DMS79 treated with DMSO at 0.1 percent for 48 hours (cell line): Measurements from ENCODE around the gene F10.

Experiments
- DNase-seq: peaks from one replicate; lab custom pipeline; 2025; lab: John Stamatoyannopoulos, UW

The F10 gene

DNA sequence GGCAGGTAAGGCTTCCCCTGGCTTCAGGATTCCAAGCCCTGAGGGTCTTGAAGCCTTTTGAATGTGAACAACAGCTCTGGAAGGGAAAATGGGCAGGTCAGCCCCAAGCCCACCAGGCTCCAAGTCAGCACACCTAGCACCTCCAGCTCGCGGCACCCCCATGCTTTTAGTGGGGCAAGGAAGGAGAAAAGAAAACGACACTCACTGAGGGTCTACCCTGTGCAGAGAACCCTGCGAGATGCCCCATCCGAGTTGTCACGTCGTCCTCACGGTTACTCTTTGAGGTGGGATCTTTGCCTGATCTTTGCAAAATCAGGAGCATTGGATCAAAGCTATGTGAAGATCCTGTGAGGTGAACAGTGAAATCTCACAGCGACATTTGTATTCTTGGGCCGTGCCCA, 5.7 kb upstream of the F10 start:
- no peak for DNase-seq

DNA sequence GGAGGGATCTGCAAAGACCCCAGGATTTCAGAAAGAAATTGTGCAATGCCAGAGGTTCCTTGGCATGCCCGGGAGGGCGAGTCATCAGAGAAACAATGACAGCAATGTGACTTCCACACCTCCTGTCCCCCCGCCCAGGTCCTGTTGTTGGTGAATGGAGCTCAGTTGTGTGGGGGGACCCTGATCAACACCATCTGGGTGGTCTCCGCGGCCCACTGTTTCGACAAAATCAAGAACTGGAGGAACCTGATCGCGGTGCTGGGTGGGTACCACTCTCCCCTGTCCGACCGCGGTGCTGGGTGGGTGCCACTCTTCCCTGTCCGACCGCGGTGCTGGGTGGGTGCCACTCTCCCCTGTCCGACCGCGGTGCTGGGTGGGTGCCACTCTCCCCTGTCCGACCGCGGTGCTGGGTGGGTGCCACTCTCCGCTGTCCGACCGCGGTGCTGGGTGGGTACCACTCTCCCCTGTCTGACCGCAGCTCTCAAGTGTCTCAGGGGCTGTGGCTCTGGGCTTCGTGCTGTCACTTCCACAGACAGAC, 5.2 kb upstream of the F10 start:
- no peak for DNase-seq

DNA sequence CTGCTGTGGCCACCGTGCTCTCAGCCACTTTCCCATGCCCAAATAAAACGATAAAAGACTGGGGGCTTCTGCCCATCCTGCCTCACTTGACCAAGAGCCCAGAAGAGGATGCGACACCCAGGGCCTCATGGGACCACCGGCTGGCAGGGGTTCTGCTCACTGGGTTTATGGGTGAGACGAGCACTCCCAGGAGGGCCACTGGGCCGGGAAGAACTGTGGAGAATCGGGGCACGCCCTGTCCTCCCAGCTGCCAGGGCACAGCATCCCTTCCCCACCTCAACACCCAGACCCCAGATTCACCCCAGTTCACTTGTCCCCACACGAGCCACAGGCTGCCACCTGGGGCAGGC, 4.7 kb upstream of the F10 start:
- DNase-seq, result no peak

DNA sequence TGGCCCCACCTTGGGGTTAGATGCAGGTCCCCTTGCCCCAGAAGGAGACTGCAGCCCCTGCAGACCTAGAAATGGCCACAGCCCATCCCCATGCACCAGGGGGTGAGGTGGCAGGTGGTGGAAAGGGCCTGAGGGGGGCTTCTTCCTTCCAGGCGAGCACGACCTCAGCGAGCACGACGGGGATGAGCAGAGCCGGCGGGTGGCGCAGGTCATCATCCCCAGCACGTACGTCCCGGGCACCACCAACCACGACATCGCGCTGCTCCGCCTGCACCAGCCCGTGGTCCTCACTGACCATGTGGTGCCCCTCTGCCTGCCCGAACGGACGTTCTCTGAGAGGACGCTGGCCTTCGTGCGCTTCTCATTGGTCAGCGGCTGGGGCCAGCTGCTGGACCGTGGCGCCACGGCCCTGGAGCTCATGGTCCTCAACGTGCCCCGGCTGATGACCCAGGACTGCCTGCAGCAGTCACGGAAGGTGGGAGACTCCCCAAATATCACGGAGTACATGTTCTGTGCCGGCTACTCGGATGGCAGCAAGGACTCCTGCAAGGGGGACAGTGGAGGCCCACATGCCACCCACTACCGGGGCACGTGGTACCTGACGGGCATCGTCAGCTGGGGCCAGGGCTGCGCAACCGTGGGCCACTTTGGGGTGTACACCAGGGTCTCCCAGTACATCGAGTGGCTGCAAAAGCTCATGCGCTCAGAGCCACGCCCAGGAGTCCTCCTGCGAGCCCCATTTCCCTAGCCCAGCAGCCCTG, 4.2 kb upstream of the F10 start:
- DNase-seq, result no peak

DNA sequence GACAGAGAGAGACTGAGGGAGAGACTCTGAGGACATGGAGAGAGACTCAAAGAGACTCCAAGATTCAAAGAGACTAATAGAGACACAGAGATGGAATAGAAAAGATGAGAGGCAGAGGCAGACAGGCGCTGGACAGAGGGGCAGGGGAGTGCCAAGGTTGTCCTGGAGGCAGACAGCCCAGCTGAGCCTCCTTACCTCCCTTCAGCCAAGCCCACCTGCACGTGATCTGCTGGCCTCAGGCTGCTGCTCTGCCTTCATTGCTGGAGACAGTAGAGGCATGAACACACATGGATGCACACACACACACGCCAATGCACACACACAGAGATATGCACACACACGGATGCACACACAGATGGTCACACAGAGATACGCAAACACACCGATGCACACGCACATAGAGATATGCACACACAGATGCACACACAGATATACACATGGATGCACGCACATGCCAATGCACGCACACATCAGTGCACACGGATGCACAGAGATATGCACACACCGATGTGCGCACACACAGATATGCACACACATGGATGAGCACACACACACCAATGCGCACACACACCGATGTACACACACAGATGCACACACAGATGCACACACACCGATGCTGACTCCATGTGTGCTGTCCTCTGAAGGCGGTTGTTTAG, 3.3 kb upstream of the F10 start:
- no peak for DNase-seq

GRCh38 chr13:113119822-113120189, 2.8 kb upstream of the F10 start:
- no peak for DNase-seq

- no peak for DNase-seq
These were observed 2.1 kb upstream of the F10 start for GRCh38 chr13:113120300-113121182.

DNA sequence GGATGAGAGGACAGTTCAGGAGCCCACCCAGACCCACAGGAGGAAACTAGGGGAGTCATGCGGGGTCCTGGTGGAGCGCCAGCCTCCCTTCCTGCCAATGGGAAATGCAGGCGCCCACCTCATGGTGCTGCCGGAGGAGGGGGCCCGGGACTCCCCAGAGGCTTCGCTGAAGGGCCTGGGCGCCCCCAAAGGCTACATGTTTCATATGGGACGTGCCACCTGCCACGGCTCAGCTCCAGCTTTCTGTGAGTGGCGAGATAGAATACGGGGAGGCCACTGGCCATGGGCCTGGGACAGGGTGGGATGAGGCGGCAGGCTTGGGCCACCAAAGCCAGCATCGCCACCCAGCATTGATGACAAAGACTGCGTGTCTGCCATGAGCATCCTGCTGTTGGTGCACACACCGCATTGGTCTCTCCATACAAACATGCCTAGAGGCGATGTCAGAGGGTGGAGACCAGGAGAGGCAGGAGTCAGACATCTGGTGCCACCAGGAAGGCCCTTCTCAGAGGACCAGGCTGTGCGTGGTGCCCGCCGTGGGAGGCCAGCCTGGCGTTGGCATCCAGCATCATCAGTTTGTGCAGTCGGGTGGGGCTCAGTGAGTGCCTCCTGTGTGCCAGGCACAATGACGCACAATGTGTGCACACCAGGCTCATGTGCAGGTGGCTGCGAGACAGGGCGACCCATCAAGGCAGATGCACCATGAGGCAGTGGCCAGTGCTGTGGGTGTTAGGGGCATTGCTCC, 1.2 kb upstream of the F10 start:
- DNase-seq, result no peak

DNA sequence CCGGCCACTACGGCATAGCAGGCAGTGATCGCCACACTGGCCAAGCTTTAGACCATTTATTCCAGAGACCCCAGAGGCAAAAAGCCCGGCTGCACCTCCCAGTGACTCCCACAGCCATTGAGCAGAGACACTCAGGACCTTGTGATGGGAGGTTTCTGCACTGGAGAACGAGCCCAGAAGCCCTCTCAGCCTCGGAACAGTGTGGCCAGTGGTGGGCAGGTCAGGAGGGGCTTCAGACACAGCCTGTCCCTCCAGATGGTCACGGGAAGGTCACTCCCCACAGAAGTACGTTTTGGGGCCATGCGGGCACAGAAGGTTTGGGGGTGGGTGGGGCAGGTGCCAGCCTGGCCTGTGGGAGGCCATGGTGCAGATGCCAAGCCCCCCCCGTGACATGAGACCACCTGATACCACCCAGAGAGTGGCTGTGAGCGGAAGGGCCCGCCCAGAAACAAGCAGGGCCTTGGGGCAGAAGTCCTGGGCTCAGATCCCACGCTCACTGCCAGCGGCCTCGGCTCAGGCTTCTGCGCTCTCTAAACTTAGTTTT, 599 bp upstream of the F10 start:
- DNase-seq, result no peak

- DNase-seq, result no peak
These were observed 915 bp downstream of the F10 start for GRCh38 chr13:113123226-113124201.

DNA sequence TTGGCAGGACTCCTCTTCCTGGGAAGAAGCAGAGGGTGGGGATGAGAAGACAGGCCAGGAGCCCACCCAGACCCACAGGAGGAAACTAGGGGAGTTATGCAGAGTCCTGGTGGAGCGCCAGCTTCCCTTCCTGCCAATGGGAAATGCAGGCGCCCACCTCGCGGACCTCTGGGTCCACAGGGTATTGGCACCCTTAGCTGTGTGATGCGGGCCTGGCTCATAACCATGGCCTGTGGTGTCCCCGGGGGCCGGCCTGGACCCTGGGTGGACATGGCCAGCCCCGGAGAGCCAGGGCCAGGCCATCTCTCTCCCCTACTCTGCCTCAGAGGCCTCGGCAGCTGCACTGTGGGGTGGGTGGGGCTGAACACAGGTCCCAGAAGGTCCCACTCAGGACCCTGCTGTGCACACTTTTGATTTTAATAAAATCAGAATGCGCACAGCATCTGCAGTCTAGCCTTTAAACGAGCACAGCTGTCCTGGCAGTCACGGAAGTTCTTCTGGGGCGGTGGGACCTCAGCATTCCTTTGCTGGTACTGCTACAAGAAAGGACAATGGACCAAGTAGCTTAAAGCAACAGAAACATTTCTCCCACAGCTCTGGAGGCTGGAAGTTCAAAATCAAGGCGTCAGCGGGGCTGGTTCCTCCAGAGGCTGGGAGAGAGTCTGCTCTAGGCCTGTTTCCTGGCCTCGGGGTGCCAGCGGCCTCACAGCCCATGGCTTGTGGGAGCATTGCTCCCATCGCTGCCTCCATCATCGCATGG, 1.8 kb downstream of the F10 start:
- no peak for DNase-seq

DNA sequence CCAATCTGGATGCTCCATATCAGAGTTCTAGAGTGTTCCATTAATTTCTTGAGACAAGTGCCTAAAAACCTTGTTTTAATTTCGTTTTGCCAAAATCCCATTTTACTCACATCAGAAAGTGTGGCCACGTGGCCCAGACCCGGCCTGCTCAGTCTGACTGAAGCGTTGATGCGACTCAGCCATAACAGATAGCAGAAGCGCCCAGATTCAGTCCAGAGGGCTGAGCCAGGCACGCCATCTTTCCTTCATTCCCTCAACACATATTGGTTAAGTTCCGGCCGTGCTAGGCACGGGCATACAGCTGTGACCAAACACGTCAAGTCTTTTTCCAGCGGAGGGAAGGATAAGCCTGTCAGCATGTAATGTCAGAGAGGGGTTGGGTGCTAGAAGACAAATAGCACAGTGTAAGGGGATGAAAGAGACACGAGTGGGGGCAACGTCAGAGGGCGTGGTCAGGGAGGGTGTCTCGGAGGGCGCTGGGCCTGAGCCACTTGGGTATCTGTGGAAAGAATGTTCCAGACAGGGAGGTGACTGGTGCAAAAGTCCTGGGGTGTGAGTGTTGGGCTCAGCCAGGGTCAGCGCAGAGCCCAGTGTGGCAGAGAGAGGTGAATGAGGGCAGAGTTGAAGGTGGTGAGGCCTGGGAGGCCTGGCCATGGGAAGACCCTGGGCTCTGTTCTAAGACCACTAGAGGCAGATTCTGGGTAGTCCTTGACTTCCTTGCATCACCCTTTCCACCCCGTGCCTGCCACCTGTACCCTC, 3.1 kb downstream of the F10 start:
- DNase-seq, result no peak

DNA sequence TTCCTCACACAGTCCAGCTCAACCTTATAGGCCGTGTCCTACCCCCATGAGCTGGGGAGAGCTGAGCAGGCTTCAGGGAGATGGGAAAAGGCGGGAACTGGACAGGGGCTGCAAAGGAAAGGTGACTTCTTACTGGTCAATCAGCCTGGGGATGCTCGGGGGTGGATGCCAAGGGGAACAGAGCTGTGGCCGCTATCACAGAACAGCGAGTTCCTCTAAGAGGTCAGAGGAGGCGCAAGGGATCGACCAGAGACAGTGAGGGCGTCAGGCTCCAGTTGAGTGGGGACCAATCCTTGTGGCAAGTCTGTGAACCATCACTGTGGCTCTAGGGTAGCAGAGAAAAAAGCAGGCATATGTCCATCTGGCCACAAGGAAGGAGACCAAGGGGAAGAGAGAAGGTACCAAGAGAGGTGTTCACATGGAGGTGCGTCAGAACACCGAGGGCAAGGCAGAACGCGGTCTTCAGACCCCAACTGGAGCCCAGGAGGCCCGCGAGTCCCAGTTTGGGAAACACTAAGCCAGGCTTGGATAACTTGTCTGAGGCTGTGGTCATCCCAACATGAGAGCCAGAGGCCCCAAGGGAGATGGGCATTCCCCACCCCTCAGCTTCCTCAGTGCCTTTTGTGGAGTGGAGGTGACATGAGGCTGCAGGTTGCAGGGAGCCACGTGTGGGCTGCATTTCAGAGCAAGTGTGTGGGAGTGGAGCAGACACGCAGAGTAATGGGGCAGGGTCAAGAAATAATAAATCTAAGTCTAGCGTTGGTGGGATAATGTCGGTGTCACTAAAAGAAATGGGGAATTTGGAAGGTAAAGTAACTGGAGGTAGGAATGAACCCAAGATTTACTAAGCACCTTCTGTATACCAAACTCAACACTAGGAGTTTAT, 3.9 kb downstream of the F10 start:
- DNase-seq, result no peak

DNA sequence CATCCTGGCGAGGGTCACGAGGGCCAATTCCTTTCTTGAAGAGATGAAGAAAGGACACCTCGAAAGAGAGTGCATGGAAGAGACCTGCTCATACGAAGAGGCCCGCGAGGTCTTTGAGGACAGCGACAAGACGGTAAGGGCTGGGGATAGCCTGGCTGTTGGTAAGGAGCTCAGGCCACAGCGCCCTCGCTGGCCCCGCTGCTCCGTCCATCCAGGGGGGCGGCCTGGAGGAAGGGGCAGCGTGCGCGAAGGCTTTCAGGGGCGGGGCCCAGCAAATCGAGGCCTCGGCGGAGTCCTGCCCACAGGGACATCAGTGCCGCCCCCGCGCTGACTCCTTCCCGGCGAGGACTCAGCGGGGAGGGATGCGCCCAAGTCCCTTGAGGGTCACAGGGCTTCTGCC, 6.9 kb downstream of the F10 start:
- DNase-seq, result no peak

DNA sequence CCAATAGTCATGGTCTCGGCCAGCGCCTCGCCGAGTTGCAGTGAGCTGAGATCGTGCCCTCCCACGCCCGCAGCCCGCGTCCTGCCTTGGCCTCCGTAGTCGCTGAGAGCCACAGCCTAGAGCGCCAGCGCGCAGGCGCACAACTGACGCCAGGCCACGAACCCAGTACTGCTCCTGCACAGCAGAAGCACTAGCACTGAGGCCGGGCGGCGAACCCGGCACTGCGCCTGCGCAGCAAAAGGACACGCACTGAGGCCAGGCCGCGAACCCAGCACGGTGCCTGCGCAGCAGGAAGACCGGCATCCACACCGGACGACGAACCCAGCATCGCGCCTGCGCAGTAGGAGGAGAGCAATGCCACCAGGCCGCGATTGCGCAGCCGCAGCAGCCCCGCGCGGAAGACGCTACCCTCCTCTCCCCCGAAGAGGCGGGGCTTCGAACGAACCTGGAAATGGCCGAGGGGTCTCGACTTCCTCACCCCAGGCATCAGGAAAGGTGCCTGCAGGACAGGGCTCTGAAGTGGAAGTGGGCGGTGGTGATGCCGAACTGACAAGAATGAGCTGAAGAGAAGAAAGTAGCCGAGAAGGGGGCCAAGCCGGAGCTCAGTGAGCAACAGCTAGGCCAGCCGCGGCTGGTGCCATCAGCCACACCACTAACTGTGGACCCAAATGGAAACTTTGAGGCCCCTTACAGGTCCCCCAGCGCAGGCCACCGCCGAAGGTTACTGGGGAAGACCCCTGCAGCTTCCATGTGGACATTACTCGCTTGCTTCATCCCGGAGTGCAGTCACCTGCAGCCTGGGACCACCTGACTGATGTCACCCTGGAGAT, 7.5 kb downstream of the F10 start:
- DNase-seq, result no peak

DNA sequence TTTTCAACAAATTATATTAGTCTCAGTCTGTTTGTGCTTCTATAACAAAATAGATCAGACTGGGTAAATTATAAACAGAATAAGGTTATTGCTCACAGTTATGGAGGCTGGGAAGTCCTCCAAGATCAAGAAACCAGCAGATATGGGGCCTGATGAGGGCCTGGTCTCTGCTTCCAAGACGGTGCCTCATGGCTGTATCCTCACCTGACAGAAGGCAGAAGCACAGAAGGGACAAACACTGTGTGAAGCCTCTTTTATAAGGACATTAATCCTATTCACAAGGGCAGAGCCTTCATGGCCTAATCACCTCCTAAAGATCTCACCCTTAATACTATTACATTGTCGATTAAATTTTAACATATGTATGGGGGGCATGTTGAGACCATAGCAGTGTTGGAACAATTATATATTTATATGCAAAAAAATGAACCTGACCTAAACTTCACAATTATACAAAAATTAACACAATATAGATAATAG, 12.7 kb downstream of the F10 start:
- no peak for DNase-seq
